Stimulated activated CD8-positive, alpha-beta memory T cell treated with anti-CD3 and anti-CD28 coated beads, Interleukin-2, amount 100 ng/mL, for 48 hours (primary cell): ENCODE results near the gene MT1F.
"Not testable (repeated sequence)": the region's sequence is repeated elsewhere in the genome, so short reads cannot be mapped to it uniquely, and the experiment has no call there.

ENCODE experiments used
- DNase-seq, 2 donors: peaks; one replicate each; pipeline ENCODE4 v3.0.0-alpha.2; 2020; ENCODE audit warnings: low read depth in 2 of 2

Gene MT1F

DNA sequence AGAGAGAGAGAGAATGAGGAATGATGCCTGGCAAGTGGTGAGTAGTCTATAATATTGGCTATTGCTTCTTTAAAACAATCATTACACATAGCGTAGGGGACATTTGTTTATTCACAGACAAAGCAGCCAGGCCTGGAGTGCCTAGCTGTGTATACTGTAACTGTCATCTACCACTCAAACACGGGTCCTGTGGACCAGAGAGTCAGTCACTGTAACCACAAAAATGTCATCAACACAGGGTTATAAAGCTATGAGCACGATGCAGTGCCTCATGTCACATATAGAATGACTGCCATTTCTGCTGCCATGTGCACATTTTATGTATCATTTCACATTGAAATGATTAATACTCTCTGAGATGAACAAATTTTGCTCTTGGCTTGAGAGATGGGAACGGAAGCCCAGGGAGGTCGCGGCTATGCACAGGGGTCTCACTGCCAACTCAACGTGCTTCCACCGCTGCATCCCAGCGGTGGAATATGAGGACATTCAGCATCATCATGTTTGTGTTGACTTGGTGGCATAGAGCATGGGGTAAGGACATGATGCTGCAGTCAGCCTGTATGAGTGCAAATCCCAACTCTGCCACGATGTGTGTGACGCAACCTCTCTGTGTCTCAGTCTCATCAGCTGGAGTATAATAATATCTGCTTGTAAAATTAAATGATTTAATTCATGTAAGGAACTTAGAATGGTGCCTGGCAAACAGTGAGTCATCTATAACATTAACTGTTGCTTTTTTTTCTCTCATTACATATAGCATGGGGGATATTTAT lies 15.2 kb downstream of the MT1F start:
- no peak for DNase-seq

DNA sequence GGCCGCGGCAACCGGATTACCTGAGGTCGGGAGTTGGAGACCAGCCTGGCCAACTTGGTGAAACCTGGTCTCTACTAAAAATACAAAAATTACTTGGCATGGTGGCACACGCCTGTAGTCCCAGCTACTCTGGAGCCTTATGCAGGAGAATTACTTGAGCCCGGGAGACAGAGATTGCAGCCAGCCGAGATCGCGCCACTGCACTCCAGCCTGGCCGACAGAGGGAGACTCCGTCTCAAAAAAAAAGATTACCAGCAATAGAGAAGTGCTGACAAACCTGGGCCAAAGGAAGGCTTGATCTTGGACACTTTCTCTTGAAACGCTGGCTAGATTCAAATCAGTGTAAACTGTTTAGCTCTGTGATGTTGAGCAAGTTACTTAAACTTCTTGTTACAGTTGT lies 16.2 kb downstream of the MT1F start:
- no peak for DNase-seq

DNA sequence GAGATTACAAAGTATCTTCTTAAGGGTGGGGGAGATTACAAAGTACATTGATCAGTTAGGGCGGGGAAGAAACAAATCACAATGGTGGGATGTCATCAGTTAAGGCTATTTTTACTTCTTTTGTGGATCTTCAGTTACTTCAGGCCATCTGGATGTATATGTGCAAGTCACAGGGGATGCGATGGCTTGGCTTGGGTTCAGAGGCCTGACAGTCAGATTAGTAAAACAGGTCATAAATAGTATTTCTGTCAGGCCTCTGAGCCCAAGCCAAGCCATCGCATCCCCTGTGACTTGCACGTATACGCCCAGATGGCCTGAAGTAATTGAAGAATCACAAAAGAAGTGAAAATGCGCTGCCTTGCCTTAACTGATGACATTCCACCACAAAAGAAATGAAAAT lies 16.8 kb downstream of the MT1F start:
- not testable (repeated sequence) for DNase-seq

DNA sequence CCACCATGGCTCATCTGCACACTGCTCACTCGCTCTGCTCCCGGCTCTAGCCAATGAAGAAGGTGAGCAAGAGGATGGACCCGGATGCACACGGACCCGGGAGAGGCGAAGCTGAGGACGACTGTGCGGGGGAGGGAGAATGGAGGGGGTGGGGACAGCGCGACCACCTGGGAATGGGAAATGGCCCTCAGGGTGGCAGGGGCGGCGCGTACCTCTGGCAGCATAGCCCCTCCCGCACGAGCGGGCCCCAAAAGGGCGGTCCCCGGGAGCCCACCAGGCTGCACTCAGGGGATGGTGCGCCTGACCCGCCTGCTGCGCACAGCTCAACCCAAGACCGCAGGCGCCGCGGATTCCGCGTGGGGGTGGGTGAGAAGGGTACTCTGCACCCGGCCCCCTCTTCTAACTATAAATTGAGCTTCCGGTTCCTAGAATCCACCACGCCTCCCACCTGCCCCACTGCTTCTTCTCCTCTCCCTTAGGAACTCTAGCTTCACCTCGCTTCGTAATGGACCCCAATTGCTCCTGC lies 18.0 kb downstream of the MT1F start:
- peak; percentile 54 to 63 for DNase-seq

DNA sequence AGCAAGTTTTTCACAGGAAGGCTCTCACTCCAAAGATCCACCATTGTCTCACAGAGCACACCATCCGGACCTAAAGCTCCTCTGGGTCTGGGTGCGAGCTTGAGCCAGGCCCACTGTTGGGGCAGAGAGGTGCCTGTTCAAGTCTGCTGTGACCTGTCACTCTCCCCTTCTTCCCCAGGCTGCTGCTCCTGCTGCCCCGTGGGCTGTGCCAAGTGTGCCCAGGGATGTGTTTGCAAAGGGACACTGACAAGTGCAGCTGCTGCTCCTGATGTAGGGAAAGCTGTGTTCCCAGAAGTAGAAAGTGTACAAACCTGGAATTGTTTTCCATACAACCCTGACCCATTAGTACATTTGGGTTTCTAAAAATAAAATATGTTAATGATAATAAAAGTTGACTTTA lies 19.7 kb downstream of the MT1F start:
- DNase-seq: no peak

DNA sequence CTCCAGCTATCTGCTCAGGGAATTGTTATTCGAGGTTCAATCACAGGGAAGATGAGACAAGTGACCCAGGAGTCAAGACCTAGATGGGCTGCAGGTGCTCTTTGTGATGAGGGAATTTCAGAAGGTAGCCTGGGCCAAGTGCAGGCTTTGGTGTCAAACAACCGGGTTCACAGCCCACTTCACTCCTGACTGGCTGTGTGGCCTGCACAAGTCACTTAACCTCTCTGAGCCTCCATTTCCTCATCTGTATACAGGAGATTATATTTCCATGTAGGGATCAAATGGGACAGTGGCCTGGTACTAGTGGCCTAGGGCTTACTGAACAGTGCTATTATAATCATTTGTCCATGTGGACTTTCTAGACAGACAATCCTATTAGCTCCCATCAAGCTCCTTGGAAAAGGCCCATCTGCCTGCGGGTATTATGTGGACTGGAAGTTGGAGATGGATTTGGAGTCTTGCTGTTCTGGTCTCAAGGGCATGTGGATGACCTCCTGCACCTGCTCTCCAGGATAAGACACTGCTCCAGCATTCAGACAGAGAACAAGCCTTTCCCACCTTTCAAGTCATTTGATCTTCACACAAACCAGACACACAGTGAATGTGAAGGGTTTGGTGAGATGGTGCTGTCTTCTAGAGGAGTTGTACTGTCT lies 21.4 kb downstream of the MT1F start:
- no peak for DNase-seq

DNA sequence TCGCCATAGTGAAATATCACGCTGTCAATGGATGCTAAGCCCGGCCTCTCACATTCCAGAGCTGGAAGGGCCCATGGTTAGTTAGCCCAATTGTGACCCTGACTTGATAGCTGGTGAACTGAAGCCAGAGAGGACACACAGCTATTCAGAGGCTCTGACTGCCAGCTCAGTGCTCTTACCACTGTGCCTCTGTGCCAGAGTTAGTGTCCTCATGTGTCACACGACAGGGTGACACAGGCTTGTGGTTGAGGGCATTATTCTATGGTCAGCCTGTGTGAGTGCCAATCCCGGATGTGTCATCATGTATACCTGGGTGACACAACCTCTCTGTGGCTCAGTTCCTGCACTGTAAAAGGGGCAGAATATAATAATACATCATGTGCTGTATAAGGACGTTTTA lies 22.1 kb downstream of the MT1F start:
- DNase-seq: no peak

DNA sequence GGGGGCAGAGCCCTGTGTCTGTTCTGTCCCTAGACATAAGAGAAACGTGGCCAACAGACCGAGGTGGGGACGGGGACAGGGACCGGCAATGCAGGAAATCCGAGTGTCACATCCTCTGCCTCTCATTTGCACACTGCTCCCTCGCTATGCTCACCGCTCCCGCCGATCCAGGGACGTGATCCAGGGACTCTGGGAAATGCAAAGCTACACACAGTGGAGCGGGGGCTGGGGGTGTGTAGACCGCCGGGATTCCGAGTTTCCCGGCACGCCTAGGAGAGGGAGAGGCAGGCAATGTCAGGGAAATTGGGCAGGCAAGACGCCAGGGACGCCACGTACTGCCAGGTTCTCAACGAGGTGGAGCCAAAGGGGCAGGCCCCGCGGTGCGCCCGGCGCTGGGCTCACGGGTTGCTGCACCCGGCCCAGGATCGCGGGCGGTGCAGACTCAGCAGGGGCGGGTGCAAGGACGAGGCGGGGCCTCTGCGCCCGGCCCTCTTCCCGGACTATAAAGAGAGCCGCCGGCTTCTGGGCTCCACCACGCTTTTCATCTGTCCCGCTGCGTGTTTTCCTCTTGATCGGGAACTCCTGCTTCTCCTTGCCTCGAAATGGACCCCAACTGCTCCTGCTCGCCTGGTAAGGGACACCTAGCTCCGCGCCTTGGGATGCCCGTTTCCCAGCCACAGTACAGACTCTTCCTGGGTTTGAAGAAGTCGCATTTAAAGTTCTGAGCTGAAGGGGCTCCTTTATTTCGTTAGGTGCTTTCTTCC lies 24.4 kb downstream of the MT1F start, which contains the start of gene MT1X:
TSS of gene MT1X (plus strand) at position 532 of the 764 bp plus-strand sequence. CDS start at position 603, 71 bp downstream.
- peak; percentile 89 for DNase-seq

DNA sequence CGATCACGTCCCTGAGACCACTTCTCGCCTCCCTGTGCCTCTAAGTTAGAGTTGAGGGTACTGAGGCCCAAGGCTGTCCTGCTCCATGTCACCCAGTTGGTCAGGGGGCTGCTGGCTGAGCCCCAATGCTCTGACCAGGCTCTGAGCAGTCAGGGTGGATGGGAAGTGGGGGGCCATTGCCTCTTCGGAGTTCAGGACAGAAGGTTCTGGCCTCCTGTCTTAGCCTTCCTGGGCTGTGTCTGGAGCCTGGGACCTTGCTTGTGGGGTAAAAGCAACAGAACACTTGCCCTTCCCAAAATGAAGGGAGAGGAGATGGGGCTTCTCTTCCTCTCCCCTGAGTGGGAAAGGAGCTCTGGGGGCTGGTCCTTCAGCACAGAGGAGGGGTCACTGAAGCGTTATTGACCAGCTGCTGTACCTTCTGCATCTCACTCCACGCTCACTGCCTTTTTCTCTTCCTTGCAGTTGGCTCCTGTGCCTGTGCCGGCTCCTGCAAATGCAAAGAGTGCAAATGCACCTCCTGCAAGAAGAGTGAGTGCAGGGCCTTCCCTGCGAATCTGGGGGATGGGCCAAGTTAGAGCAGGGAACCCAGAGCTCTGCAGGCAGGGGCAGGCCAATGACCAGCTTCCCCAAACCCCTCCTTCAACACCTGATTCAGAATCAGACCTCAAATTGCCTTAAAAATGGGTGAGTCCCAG lies 25.1 kb downstream of the MT1F start:
- DNase-seq: no peak

DNA sequence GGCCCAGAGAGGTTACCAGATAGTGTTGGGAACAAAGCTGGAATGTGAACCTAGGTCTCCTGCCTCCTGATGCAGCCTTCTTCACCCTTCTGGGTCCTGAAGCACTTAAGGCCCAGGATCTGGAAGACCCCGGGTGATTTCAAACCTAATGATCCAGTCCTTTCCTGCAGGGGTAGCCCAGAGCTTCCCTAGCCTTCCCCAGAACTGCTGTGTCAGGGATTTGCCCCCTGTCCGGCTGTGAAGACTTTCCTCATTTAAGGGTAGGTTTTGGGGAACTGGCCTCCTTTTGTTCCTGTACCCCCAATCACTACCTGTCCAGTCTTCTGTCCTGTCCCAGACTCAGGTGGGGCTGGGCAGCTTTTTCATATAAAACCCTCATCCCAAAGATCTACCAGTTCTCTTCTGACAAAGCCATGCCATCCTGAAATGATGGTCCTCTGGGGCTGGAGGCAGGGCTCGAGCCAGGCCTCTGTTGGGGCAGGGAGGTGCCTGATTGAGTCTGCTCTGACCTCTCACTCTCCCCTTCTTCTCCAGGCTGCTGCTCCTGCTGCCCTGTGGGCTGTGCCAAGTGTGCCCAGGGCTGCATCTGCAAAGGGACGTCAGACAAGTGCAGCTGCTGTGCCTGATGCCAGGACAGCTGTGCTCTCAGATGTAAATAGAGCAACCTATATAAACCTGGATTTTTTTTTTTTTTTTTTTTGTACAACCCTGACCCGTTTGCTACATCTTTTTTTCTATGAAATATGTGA lies 25.8 kb downstream of the MT1F start:
- DNase-seq: no peak

DNA sequence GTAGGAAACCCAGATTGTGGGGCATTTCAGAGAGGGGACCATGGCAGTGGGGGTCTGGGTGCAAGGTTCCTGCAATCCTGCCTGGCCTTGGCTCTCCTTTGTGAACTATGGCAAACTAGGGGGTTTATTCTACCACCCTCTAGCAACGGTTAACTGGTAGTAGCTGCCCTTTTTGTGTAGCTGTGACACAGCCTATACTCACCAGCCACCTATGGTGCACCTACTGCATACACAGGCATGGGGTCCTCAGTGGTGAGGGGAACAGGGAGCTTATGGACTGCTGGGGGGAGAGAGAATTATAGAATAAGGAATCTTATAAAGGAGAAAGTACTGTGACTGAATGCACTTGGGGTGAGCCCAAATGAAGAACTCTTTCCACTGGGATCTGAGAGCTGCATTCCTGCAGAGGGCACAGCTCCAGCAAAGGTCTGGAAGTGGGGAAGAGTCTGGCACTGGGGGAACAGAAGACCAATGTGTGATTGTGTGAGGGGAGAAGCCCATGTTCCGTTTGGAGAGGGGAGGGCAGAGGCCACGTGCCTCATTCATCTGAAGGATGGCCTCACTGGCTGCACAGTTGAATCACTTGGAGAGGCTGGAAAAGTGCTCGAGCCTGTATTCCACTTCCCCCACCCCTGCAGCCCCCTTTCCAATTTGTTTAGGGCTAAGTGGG lies 26.6 kb downstream of the MT1F start:
- DNase-seq: no peak

DNA sequence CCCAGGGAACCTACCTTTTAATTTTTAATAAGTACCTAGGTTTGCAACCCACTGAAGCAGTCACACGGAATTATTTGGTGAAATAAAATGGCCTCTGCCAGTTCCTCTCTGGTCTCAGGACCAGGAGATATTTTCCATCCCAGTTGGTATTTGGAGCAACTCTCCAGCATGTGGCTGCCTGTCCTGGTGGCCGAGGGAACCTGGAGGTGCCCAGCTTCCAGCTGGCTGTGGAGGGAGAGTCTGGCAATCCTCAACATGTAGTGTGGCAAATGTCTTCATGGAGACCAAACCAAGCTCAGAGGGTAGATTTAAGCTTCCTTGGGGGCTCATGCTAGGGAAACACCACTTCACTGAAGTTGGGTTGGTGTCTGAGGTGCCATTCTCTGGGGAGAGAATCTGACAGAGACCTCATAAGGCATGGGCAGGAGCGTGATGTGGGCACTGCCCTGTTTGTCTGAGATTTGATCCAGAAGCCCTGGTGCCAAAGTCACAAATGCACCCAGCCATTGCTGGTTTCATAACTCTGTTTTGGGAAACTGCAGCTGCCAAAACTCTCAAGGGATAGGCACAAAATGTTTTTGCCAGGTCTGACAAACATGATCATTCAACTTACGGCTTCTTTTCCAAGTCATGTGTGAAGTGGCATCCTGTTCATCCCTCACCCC lies 27.3 kb downstream of the MT1F start:
- DNase-seq: no peak

DNA sequence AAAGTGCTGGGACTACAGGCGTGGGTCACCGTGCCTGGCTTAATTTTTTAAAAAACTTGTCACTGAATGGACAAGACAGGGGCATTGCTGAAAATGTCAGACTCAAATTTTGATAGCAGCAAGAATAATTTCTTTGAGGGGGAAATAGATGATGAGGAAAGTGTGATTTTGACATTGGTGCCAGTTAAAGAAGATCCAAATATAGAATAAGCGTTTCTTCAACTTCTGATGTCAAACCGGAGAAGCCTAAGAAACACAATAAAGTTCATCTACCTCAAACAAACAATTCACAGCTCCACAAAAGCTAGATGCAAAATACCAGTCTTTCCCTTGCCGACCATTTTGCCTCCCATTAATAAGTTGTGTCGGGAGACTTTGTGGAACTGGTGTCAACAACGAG lies 29.0 kb downstream of the MT1F start:
- DNase-seq: no peak

DNA sequence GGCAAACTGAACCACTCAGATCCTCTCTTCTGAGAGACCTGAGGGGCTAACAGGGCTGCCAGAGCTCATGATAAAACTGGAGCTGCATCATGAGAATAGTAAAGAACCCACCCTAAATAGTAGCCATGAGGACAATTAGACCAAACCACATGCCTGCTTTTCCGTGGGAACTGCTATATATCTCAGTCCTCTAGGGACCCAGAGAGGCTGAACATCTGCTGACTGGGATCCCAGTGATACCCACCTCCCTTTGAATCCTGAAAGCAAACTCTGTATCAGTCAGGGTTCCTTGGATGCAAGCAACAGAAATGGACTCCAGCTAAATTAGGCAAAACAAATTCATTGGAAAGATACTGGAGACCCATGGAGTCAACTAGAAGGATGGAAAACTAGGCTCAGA lies 31.0 kb downstream of the MT1F start:
- DNase-seq: no peak

DNA sequence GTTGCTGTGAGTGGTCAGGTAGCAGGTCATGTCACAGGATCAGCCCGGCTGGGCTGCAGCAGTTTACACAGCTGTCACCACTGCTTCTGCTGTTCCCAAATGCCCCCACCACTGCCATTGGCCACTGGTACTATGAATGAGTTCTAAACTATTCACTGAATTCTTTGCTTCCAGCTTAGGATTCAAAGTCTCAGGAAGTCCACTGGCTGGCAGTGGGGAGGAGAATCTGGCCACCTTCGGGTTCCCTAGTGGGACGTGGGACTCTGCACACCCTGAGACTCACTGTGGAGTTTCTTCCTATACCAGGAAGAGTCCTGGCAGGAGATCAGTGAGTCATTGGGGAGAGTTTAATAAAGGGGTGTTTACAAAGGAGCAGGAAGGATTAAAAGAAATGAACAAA lies 31.4 kb downstream of the MT1F start:
- no peak for DNase-seq

DNA sequence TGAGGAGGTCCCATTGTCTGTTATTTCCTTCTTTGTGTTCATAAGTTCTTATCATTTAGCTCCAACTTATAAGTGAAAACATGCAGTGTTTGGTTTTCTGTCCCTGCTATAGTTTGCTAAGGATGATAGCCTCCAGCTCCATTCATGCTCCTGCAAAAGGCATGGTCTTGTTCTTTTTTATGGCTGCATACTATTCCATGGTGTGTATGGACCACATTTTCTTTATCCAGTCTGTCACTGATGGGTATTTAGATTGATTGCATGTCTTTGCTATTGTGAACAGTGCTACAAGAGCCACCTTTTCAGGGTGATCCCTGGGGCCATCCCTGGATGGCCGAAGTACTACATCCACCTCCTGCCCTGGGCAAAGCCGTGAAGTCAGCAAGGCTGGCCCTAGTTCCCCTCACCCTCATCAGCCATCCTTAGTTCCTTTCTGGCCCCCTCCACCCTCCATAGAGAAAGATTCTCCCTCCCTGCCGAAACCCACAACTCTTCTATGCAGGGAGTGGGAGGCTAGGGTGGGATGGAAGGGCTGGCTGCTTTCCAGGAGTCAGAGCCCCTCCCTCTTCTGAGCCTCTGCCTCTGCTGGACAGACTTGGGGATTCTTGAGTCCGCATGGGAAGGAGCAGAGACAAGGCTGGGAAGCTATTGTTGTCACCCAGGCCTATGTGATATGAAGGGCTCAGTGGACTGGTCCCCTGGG lies 32.8 kb downstream of the MT1F start:
- no peak for DNase-seq

DNA sequence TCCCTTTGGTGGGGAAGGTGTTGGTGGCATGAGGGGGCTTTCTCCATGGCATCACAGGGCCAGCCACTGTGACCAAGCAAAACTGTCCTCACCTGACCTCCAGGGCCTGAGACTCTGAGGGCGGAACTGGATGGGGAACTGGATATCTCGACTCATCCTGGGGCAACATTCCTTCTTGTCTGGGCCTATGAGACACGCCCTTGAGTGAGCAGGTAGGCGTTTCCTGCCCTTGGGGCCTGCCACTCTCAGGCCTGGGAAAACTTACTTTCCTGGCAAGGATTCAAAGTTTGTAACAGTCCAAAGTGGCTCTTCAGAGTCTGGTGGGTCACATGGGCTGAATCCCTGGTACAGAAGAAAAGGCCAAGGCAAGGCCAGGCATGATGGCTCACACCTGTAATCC lies 34.1 kb downstream of the MT1F start:
- DNase-seq: no peak

DNA sequence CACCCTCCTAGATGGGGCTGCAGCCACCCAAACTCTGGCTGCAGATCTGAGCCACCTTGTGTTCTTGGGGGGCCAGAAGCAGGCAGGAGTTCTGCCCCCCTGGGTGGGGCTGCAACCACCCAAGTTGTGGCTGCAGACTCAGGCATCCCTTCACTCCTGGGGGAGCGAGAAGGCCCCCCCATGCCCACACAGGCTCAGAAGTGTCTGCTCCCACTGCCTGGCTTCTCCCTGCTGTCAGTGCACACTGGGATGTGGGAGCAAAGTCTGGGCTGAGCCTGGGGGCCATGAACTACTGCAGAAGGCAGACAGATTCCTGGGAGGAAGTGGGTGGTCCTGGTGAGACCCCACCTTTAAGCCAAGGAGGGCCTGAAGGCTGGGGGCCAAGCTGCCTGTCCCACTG lies 37.5 kb downstream of the MT1F start:
- DNase-seq: no peak

DNA sequence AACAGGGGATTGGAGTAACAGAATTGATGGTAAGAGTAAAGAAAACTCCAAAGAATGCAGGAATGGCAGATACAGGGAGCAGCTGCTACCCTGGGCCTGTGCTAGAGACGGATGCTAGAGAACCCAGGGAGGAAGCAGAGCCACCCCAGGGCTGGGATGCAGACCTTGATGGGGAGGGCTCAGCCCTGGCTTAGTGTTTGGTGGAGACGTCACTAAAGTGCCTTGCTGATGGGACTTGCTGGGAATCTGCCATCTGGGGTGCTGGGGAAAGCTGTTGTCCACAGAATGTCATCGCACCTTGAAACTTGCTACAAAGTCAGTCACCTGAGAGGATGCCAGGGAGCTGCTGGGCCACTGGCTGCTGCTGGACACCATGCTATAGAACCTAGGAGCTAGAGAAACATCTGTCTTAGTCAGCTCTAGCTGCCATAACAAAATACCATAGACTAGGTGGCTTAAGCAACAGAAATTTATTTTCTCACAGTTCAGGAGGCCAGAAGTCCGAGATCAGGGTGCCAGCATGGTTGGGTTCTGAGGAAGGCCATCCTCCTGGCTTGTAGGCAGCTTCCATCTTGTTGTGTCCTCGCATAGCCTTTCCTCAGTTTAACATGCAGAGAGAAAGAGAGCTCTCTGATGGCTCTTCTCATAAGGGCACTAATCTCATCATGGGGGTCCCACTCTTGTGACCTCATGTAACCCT lies 39.8 kb downstream of the MT1F start:
- DNase-seq: no peak
